ENCODE measurements around the gene XK. TPM values are rescaled to one million over a fixed set of nuclear protein-coding genes. Genes with fewer than 3 reads are reported as not detected.

XK gene
- total RNA-seq, 4 donors from 2014 or later, result 8.3 to 32.4 (median 27.3) TPM

GRCh38 chrX:37659047-37659446 is 26.5 kb upstream of the XK start:
- H3K27ac ChIP-seq, result no peak overlapping the region
- DNase-seq, result no peak
- no peaks in the 10 kb centered on the region for H3K36me3 ChIP-seq
- TF ChIP-seq POLR2A (IDR thresholded peaks at IDR 0.05), result no peak
- no peak for TF ChIP-seq CTCF (IDR thresholded peaks at IDR 0.05)
- no peaks in the 10 kb centered on the region for H3K9me3 ChIP-seq
- H3K27me3 ChIP-seq, result no peaks in the 10 kb centered on the region
- no peak overlapping the region for H3K4me3 ChIP-seq
- H3K4me1 ChIP-seq, result no peaks in the 10 kb centered on the region

- no peak overlapping the region for H3K27ac ChIP-seq
- H3K9me3 ChIP-seq, result no peaks in the 10 kb centered on the region
- H3K27me3 ChIP-seq, result no peaks in the 10 kb centered on the region
- H3K4me3 ChIP-seq, result no peak overlapping the region
- TF ChIP-seq POLR2A (IDR thresholded peaks at IDR 0.05) (no peak), CTCF (IDR thresholded peaks at IDR 0.05) (no peak)
- DNase-seq, result no peak
- H3K36me3 ChIP-seq, result no peaks in the 10 kb centered on the region
- H3K4me1 ChIP-seq, result no peaks in the 10 kb centered on the region
Observed at GRCh38 chrX:37662181-37662580, 23.4 kb upstream of the XK start.

GRCh38 chrX:37666516-37666915 is 19.1 kb upstream of the XK start:
- Histone ChIP-seq H3K4me3 (no peak overlapping the region), H3K27ac (no peak overlapping the region), H3K27me3 (no peaks in the 10 kb centered on the region), H3K36me3 (no peaks in the 10 kb centered on the region), H3K9me3 (no peaks in the 10 kb centered on the region), H3K4me1 (no peaks in the 10 kb centered on the region)
- TF ChIP-seq POLR2A (IDR thresholded peaks at IDR 0.05) (no peak), CTCF (IDR thresholded peaks at IDR 0.05) (no peak)
- no peak for DNase-seq

- Histone ChIP-seq H3K27me3 (no peaks in the 10 kb centered on the region), H3K36me3 (no peaks in the 10 kb centered on the region), H3K4me1 (no peaks in the 10 kb centered on the region), H3K4me3 (no peak overlapping the region), H3K27ac (no peak overlapping the region), H3K9me3 (no peaks in the 10 kb centered on the region)
- TF ChIP-seq CTCF (IDR thresholded peaks at IDR 0.05) (no peak), POLR2A (IDR thresholded peaks at IDR 0.05) (no peak)
- DNase-seq, result no peak
Observed at GRCh38 chrX:37667141-37667540, 18.4 kb upstream of the XK start.

GRCh38 chrX:37672563-37672962 is 13.0 kb upstream of the XK start:
- TF ChIP-seq POLR2A (IDR thresholded peaks at IDR 0.05) (no peak), CTCF (IDR thresholded peaks at IDR 0.05) (no peak)
- no peaks in the 10 kb centered on the region for H3K27me3 ChIP-seq
- no peak for DNase-seq
- no peaks in the 10 kb centered on the region for H3K9me3 ChIP-seq
- no peak overlapping the region for H3K4me3 ChIP-seq
- no peaks in the 10 kb centered on the region for H3K36me3 ChIP-seq
- H3K4me1 ChIP-seq, result no peaks in the 10 kb centered on the region
- no peak overlapping the region for H3K27ac ChIP-seq

- no peak for DNase-seq
- Histone ChIP-seq H3K36me3 (no peaks in the 10 kb centered on the region), H3K9me3 (no peaks in the 10 kb centered on the region), H3K27ac (no peak overlapping the region), H3K4me3 (no peak overlapping the region), H3K4me1 (no peaks in the 10 kb centered on the region), H3K27me3 (no peaks in the 10 kb centered on the region)
- TF ChIP-seq POLR2A (IDR thresholded peaks at IDR 0.05) (no peak), CTCF (IDR thresholded peaks at IDR 0.05) (no peak)
Observed at GRCh38 chrX:37676811-37677210, 8.8 kb upstream of the XK start.
